HepG2 (cell line): ENCODE measurements around the gene CDK11B.

Source experiments
- POLR2G ChIP-seq: fragments of 200-400 bp; formaldehyde crosslinking; IDR thresholded peaks from 2 replicates; pipeline ENCODE4 v1.6.1; 2018; ENCODE audit warnings: mild to moderate bottlenecking, low read depth, low read length, moderate library complexity
- TBX2 ChIP-seq: sonication (generic); formaldehyde crosslinking; IDR thresholded peaks from 2 replicates; pipeline ENCODE4 v1.5.0; 2020; ENCODE audit warnings: missing genetic modification reagents, mild to moderate bottlenecking, borderline replicate concordance
- ZKSCAN1 ChIP-seq: fragments of 150-350 bp; IDR thresholded peaks from 2 replicates; pipeline ENCODE4 v1.6.1; 2014; ENCODE audit warnings: low read length
- ZNF274 ChIP-seq: sonication (generic); formaldehyde crosslinking; IDR thresholded peaks from 2 replicates; pipeline ENCODE4 v1.5.1; 2020; ENCODE audit warnings: mild to moderate bottlenecking, missing genetic modification reagents
- ZNF670 ChIP-seq: sonication (generic); formaldehyde crosslinking; IDR thresholded peaks from 2 replicates; pipeline ENCODE4 v1.8.0; 2022; ENCODE audit warnings: mild to moderate bottlenecking, missing genetic modification reagents, borderline replicate concordance
- TF ChIP-seq, protein P1 (sequence below): sonication (generic); formaldehyde crosslinking; IDR thresholded peaks from 2 replicates; pipeline ENCODE4 v1.5.0; 2020; ENCODE audit warnings: mild to moderate bottlenecking, missing genetic modification reagents, moderate library complexity

DNA sequence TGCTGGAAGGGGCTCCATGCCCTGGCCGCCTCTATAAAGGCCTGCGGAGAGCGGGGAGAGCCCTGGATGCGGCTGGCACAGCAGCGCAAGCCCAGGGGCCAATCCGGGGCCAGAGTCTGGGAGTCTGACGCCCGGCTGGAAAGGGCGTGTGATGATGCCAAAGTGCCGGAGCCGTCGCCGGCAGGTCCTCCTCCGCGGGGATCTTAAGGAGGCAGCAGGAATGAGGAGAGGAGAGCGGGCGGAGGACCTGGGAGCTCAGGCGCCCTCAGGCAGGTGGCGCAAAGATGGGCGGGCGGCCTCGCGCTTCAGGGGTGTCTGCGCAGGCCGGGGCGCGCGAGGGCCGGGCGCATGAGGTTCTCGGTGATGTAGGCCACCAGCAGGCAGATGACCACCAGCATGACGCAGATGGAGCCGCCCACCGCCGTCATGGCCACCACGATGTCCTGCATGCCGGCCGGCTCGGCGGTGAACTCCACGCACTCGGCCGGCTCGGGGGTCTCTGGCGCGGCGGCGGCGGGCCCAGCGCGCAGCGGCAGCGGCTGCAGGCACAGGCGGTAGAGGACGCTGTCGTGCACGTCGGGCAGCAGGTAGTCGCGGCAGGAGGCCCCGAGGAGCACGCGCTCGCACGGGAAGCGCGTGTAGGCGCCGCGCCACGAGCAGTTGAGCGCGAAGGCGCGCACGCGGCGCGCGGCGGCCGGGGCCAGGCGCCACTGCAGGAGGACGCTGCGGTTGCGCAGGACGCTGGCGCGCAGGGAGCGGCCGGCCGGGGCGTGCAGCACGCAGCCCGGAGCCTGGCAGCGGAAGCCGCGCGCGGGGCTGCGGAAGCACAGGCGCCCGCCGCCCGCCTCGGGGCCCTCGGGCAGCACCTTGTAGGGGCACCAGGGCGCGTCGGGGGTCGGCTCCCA, 59.5 kb downstream of the CDK11B start:
- no peak for TF ChIP-seq ZNF670 (CRISPR knock-in tag)
- TF ChIP-seq POLR2G: no peak
- no peak for TF ChIP-seq ZNF274 (CRISPR knock-in tag)
- TF ChIP-seq ZKSCAN1: no peak
- TF ChIP-seq, protein P1, sequence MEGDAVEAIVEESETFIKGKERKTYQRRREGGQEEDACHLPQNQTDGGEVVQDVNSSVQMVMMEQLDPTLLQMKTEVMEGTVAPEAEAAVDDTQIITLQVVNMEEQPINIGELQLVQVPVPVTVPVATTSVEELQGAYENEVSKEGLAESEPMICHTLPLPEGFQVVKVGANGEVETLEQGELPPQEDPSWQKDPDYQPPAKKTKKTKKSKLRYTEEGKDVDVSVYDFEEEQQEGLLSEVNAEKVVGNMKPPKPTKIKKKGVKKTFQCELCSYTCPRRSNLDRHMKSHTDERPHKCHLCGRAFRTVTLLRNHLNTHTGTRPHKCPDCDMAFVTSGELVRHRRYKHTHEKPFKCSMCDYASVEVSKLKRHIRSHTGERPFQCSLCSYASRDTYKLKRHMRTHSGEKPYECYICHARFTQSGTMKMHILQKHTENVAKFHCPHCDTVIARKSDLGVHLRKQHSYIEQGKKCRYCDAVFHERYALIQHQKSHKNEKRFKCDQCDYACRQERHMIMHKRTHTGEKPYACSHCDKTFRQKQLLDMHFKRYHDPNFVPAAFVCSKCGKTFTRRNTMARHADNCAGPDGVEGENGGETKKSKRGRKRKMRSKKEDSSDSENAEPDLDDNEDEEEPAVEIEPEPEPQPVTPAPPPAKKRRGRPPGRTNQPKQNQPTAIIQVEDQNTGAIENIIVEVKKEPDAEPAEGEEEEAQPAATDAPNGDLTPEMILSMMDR: peak; percentile 23; the same call in 1 of the 2 replicates
- no peak for TF ChIP-seq TBX2 (CRISPR knock-in tag)
